Measurements from ENCODE around the gene IFT80. TPM values are rescaled to one million over a fixed set of nuclear protein-coding genes. Genes with fewer than 3 reads are reported as not detected.

The IFT80 gene
- total and polyA plus RNA-seq, 2 experiments from 2014 or later: 13.5 to 43.3 TPM

- H3K9me3 ChIP-seq (ENCODE audit: low read depth): no peaks in the 10 kb centered on the region
- no peaks in the 10 kb centered on the region for H3K36me3 ChIP-seq (replicated peaks; ENCODE audit: insufficient read depth, low read depth)
- H2AFZ ChIP-seq: no peak overlapping the region
- H4K20me1 ChIP-seq (ENCODE audit: insufficient read depth, poor library complexity, severe bottlenecking): no peaks in the 10 kb centered on the region
- H3K9me2 ChIP-seq (replicated peaks; ENCODE audit: insufficient read depth): no peaks in the 10 kb centered on the region
- no peaks in the 10 kb centered on the region for H3K27me3 ChIP-seq
- WGBS (ENCODE audit: low lambda C conversion rate, missing lambda C conversion rate): 76% methylated on average over 2 of the region's 2 CpGs
- TF ChIP-seq, protein P1, sequence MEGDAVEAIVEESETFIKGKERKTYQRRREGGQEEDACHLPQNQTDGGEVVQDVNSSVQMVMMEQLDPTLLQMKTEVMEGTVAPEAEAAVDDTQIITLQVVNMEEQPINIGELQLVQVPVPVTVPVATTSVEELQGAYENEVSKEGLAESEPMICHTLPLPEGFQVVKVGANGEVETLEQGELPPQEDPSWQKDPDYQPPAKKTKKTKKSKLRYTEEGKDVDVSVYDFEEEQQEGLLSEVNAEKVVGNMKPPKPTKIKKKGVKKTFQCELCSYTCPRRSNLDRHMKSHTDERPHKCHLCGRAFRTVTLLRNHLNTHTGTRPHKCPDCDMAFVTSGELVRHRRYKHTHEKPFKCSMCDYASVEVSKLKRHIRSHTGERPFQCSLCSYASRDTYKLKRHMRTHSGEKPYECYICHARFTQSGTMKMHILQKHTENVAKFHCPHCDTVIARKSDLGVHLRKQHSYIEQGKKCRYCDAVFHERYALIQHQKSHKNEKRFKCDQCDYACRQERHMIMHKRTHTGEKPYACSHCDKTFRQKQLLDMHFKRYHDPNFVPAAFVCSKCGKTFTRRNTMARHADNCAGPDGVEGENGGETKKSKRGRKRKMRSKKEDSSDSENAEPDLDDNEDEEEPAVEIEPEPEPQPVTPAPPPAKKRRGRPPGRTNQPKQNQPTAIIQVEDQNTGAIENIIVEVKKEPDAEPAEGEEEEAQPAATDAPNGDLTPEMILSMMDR (IDR thresholded peaks at IDR 0.05; ENCODE audit: poor library complexity): no peak
- TF ChIP-seq EZH2 (IDR thresholded peaks at IDR 0.05; ENCODE audit: borderline replicate concordance): no peak
- no peak for TF ChIP-seq EZH2phosphoT487 (IDR thresholded peaks at IDR 0.05; ENCODE audit: low read depth, severe bottlenecking, unreplicated experiment)
- no peak for DNase-seq (ENCODE audit: low spot score)
- no peaks in the 10 kb centered on the region for H3K79me2 ChIP-seq
- H3K4me1 ChIP-seq (ENCODE audit: insufficient read depth): no peaks in the 10 kb centered on the region
- no peak overlapping the region for H3K27ac ChIP-seq
- H3K4me3 ChIP-seq: no peak overlapping the region
- no peak overlapping the region for H3K4me2 ChIP-seq
Observed at GRCh38 chr3:160265088-160265487, 133.9 kb downstream of the IFT80 start.

DNA sequence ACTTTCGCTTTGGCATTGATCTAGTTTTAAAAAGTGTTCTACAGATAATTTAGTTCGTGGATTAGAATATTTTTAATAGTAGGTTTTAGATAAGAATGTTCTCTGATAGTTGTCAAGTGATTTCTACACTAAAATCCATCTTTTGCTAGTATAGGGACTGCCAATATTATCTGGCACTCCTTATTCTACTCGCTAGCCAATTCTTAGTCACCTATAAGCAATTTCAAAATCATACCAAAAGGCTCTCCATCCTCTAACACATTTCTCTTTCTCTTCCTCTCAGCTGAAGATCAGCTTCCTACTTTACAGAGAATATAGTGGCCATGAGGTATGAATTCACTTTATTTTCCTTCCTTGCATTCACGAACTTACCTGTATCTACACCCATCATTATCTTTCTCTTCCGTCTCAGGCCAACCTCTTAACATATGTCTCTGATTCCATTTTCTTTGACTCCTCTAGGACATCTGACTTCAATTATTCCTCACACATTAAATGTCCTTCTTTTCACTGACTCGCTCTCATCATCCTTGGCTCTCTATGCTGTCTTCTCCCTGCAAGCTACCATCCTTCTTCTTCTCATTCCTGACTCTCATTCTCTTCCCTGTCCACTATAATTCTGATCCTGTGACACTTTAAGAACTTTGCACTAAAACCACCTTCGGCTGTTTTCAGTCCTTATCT lies 138.3 kb downstream of the IFT80 start:
- Histone ChIP-seq H4K20me1 (ENCODE audit: insufficient read depth, poor library complexity, severe bottlenecking) (no peaks in the 10 kb centered on the region), H3K4me2 (no peak overlapping the region)

GRCh38 chr3:160259589-160259988 lies 139.4 kb downstream of the IFT80 start:
- no peak overlapping the region for H2AFZ ChIP-seq
- H3K9me3 ChIP-seq (ENCODE audit: low read depth): no peaks in the 10 kb centered on the region
- no peak overlapping the region for H3K4me3 ChIP-seq
- no peaks in the 10 kb centered on the region for H3K4me1 ChIP-seq (ENCODE audit: insufficient read depth)
- H3K79me2 ChIP-seq: no peaks in the 10 kb centered on the region
- WGBS (ENCODE audit: low lambda C conversion rate, missing lambda C conversion rate): 72% methylated on average over 1 of the region's 1 CpG
- H3K4me2 ChIP-seq: no peak overlapping the region
- H3K27ac ChIP-seq: no peak overlapping the region
- no peak for DNase-seq (ENCODE audit: low spot score)
- no peaks in the 10 kb centered on the region for H3K36me3 ChIP-seq (replicated peaks; ENCODE audit: insufficient read depth, low read depth)
- H3K27me3 ChIP-seq: no peaks in the 10 kb centered on the region
- no peak for TF ChIP-seq EZH2phosphoT487 (IDR thresholded peaks at IDR 0.05; ENCODE audit: low read depth, severe bottlenecking, unreplicated experiment)
- TF ChIP-seq EZH2 (IDR thresholded peaks at IDR 0.05; ENCODE audit: borderline replicate concordance): no peak
- TF ChIP-seq, protein P1 (IDR thresholded peaks at IDR 0.05; ENCODE audit: poor library complexity): no peak
- H4K20me1 ChIP-seq (ENCODE audit: insufficient read depth, poor library complexity, severe bottlenecking): no peaks in the 10 kb centered on the region
- no peaks in the 10 kb centered on the region for H3K9me2 ChIP-seq (replicated peaks; ENCODE audit: insufficient read depth)

More for the DNA sequence above, 138.3 kb downstream of the IFT80 start:
- Histone ChIP-seq H3K4me3 (no peak overlapping the region), H3K36me3 (replicated peaks; ENCODE audit: insufficient read depth, low read depth) (no peaks in the 10 kb centered on the region), H3K4me1 (ENCODE audit: insufficient read depth) (no peaks in the 10 kb centered on the region), H3K9me3 (ENCODE audit: low read depth) (no peaks in the 10 kb centered on the region), H3K27me3 (no peaks in the 10 kb centered on the region), H2AFZ (no peak overlapping the region), H3K27ac (no peak overlapping the region), H3K79me2 (no peaks in the 10 kb centered on the region), H3K9me2 (replicated peaks; ENCODE audit: insufficient read depth) (no peaks in the 10 kb centered on the region)
- DNase-seq (ENCODE audit: low spot score): no peak
- no peak for TF ChIP-seq EZH2 (IDR thresholded peaks at IDR 0.05; ENCODE audit: borderline replicate concordance)
- no peak for TF ChIP-seq EZH2phosphoT487 (IDR thresholded peaks at IDR 0.05; ENCODE audit: low read depth, severe bottlenecking, unreplicated experiment)
- TF ChIP-seq, protein P1 (IDR thresholded peaks at IDR 0.05; ENCODE audit: poor library complexity): no peak
- 90% methylated on average over 7 of the region's 7 CpGs for WGBS (ENCODE audit: low lambda C conversion rate, missing lambda C conversion rate)
